Measurements from ENCODE around the gene DDX19B. TPM values are rescaled to one million over a fixed set of nuclear protein-coding genes. Genes with fewer than 3 reads are reported as not detected.

DDX19B gene
- total RNA-seq, 1 donor from 2014 or later = 23.9 TPM

DNA sequence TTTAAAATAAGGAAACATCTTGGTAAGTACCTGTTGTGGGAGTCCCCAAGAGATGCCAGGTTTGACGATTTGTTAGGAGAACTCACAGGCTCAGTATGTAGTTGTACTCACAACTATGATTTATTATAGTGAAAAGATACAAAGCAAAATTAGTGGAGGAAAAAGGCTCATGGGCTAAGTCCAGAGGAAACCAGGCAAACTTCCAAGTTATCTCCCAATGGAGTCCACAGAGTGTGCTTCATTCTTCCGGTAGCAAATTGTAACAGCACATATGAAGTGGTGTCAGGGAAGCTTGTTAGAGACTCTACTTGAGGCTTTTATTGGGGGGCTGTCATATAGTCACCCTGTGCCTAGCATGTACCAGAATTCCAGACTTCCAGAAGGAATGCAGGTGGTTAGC lies 50.0 kb downstream of the DDX19B start:
- DNase-seq (ENCODE audit: low spot score) = no peak

GRCh38 chr16:70349783-70350182 lies 50.8 kb downstream of the DDX19B start:
- DNase-seq (ENCODE audit: low spot score) = no peak

GRCh38 chr16:70359552-70359951 lies 60.6 kb downstream of the DDX19B start:
- no peak for DNase-seq (ENCODE audit: low spot score)

- no peak for DNase-seq (ENCODE audit: low spot score)
Measured at GRCh38 chr16:70364399-70364798, 65.4 kb downstream of the DDX19B start.

GRCh38 chr16:70370145-70370544 lies 71.2 kb downstream of the DDX19B start:
- peak; percentile 16 for DNase-seq (ENCODE audit: low spot score)

- no peak for DNase-seq (ENCODE audit: low spot score)
Measured at GRCh38 chr16:70370924-70371323, 71.9 kb downstream of the DDX19B start.

DNA sequence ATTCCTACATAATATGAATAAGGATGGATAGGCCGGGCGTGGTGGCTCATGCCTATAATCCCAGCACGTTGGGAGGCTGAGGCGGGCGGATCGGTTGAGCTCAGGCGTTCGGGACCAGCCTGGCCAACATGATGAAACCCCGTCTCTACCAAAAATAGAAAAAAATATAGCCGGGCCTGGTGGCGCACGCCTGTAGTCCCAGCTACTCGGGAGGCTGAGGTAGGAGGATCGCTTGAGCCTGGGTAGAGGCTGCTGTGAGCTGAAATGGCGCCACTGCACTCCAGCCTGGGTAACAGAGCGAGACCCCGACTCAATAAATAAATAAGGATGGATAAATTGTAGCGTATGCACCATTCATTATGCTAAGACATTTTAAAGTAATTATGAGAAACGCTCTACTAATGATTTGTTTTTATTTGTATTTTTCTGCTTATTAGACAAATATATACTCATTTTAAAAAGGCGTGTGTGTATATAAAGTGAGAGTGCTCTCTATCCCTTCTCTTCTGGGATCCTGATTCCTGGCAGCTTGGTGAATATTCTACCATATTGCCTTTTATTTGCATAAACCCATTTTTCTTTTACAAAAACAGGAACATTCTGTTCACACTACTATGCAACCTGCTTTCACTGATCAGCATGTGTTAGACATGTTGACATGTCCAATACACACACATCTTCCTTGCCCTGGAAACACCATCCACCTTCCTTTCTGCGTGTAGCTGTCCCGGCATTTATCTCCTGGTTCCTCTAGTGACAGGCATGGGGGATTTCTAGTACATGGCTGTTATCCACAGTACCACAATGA lies 74.1 kb downstream of the DDX19B start:
- DNase-seq (ENCODE audit: low spot score) = no peak

GRCh38 chr16:70374213-70374612 lies 75.2 kb downstream of the DDX19B start:
- no peak for DNase-seq (ENCODE audit: low spot score)

DNA sequence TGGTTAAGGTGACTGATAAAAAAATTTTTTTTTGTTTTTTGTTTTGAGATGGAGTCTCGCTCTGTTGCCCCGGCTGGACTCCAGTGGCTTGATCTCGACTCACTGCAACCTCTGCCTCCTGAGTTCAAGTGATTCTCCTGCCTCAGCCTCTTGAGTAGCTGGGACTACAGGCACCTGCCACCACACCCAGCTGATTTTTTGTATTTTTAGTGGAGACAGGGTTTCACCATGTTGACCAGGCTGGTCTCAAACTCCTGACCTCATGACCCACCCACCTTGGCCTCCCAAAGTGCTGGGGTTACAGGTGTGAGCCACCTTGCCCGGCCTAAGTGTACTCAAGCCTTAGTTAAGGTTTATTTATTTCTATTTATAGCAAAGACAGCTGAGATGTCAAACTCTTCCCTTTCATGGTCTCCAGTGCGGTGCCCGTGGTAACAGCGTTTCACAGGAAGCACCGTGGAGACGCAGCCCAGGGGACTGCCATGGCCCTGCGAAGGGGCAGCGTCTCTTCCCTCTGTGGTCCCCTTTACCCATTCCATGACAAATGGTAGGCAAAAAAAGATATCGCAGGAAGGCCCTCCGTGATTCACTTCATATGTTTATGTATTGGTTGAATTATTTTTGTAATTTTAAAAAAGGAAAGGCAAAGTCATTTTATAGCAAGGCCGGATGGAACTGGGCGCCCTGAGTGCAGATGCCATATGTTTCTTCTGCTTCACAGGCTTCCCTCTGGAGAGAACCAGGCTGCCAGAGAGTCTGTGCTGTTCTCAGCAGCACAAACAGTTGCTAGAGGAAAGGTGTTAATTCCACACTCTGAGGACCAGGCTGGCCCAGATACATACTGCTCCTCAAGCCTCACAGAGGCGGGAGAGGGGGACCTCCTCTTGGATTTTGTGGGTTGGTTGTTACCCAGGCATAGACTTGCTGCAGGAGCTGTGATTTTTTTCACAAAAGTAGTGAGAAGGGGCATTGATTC lies 76.9 kb downstream of the DDX19B start:
- DNase-seq (ENCODE audit: low spot score) = no peak

DNA sequence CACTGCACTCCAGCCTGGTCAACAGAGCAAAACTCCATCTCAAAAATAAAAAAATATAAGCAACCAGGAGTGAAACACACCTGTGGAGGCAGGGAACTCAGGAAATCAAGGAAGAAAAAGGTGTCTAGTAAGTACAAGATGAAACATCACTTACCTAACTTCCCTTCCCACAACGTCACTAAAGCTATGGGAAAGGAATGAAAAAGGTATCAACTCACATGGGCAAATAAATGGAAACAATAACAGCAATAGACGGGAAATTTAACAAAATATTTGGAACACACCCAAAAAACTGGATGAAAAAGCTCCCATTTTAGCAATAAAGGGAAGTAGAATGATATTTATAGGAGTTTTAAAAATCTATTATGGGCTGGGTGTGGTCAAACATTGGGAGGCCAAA lies 78.8 kb downstream of the DDX19B start:
- DNase-seq (ENCODE audit: low spot score) = no peak

GRCh38 chr16:70378869-70379493 lies 80.0 kb downstream of the DDX19B start:
- no peak for DNase-seq (ENCODE audit: low spot score)

DNA sequence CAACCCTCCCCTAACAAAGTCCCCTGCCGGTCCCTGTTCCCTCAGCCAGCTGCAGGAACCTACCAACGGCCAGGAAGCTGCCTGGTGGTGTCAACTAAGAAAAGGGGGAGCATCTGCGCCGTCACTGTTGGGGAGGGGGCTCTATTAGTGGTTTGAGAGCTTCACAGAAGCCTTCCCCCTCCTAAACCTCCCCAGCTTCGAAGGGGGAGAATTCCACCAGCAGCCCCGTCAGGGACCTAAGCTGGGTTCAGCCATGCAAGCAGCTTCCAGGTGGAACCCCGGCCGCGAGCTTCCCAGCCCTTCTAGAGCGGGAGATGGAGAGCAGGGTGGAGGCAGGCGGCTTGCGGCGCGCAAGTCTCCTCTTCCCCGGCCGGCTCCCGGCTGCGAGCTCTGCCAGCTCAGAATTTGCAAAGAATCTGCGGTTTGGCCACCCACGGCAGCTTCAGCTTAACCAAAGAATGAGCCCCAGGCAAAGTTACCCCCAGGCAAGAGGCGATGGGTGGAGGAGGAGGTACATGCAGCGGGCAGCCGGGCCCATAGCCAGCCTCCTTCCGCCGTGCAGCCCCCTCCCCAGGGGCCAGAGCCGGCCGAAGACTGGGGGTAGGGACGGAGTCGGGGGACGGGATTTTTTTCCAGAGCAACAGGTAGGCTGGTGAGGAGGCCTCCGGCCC lies 81.4 kb downstream of the DDX19B start:
- peak; percentile 57 for DNase-seq (ENCODE audit: low spot score)

DNA sequence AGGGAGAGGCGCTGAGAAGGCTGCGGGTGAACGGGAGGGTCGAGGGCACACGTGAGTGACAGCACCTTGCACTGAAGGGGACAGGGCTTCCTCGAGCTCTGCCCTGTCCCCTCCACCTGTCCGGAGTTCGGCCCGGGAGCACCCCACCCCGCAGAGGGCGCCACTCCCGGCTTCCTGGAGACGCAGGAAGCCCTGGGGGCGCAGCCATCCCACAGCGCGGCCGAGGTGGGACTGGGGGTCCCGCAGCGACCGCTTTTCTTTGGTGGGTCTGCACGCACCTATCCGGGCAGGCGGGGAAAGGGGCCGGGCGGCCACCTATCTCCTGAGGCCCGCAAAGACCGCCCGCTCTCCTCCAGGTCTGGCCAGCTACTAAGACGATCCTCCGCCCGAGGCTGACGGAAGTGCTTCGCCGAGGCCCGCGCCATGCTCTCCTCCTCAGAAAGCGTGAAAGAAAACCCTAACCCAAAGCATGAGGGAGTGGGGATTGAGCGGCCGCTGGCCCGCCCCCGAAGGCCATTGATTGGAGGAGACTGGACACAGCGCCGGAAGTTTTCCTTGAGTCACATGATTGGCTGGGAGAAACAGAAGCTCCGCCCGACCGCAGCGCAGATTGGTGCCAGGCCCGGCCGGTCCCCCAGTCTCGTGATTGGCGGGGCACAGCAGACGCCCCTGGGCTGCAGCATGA lies 82.1 kb downstream of the DDX19B start:
- DNase-seq (ENCODE audit: low spot score) = peak; percentile 98

DNA sequence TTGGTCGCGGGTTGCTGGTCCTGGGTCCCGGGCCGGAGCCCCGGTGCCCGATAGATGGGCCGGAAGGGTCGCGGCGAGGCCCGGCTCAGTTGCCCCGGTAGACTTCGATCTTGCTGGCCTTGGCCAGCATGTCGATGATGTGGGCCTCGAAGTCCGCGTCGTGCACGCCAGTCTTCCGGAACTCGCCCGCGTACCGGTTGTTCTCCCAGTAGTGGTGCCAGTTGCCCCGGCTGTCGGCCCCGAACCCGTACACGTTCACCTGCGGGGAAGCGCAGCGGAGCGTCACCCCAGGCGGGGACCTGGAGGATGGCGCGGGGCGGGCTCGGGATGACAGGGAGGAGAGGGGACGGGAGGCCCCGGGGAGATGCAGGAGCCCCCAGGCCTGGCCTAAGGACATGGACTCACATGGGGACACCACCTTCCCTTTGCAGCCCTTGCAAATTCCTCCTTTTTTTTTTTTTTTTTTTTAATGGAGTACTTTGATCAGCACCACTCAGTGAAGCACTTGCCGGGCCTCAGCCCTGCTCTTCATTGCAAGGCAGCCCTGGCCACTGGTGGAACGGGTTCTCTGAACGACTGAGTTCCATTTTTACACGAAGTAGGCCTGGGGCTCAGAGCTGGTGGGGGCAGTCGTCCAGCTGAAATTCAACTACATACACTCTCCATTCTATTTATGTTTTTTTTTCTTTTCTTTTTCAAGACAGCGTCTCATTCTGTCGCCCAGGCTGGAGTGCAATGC lies 82.8 kb downstream of the DDX19B start:
- DNase-seq (ENCODE audit: low spot score) = no peak

DNA sequence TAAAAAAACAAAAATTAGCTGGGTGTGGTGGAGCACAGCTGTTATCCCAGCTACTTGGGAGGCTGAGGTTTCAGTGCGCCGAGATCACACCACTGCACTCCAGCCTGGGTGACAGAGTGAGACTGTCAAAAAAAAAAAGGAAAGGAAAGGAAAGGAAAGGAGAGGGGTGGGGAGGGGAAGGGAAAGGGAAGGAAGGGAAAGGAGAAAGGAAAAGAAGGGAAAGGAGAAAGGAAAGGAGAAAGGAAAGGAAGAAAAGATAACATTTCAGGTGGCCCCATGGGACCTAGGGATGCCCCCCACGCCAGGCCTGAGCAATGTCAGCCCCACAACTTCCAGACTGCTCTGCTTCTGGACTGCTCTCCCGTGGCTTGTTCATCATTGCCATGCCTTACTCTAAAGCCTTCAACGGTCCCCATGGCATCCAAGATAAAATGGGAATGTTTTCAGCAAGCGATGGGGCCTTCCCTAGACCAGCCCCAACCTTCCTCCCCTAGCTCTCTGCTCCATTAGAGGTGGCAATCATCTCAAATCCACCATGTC lies 84.5 kb downstream of the DDX19B start:
- DNase-seq (ENCODE audit: low spot score) = no peak

Other genes starting within 250 kb of the DDX19B start
- gene PDPR, start 184.9 kb upstream of the DDX19B start, total RNA-seq = 19.9 TPM
- gene CLEC18C, start 125.4 kb upstream of the DDX19B start, total RNA-seq = 0.98 TPM
- gene EXOSC6, start 47.2 kb upstream of the DDX19B start, total RNA-seq = 19.5 TPM
- gene AARS1, start 9.7 kb upstream of the DDX19B start, total RNA-seq = 85.4 TPM
- gene DDX19A, start 47.7 kb downstream of the DDX19B start, total RNA-seq = 29.4 TPM
- 22.9 TPM for gene ST3GAL2, start 139.9 kb downstream of the DDX19B start, total RNA-seq
- 38.0 TPM for gene FCSK, start 155.4 kb downstream of the DDX19B start, total RNA-seq
- gene COG4, start 224.4 kb downstream of the DDX19B start, total RNA-seq = 59.7 TPM
- gene SF3B3, start 224.6 kb downstream of the DDX19B start, total RNA-seq = 225 TPM